Measurements from ENCODE around the gene RDH11. TPM values are rescaled to one million over a fixed set of nuclear protein-coding genes. Genes with fewer than 3 reads are reported as not detected.

The RDH11 gene
- total and polyA plus RNA-seq, 2 experiments from 2014 or later: 148 to 164 TPM

GRCh38 chr14:67727361-67727760, 31.8 kb upstream of the RDH11 start:
- peaks cover 7% of the 10 kb centered on the region for H3K4me1 ChIP-seq (ENCODE audit: insufficient read depth)

GRCh38 chr14:67725171-67725570, 29.6 kb upstream of the RDH11 start:
- Histone ChIP-seq H3K79me2 (no peaks in the 10 kb centered on the region), H2AFZ (no peak overlapping the region), H3K36me3 (replicated peaks; ENCODE audit: insufficient read depth, low read depth) (no peaks in the 10 kb centered on the region), H4K20me1 (ENCODE audit: insufficient read depth, poor library complexity, severe bottlenecking) (no peaks in the 10 kb centered on the region), H3K27ac (no peak overlapping the region), H3K27me3 (no peaks in the 10 kb centered on the region), H3K9me2 (replicated peaks; ENCODE audit: insufficient read depth) (no peaks in the 10 kb centered on the region), H3K4me3 (no peak overlapping the region), H3K4me2 (no peak overlapping the region), H3K9me3 (ENCODE audit: low read depth) (no peaks in the 10 kb centered on the region), H3K4me1 (ENCODE audit: insufficient read depth) (peaks cover 7% of the 10 kb centered on the region)
- no peak for DNase-seq (ENCODE audit: low spot score)
- 85% methylated on average over 5 of the region's 5 CpGs for WGBS (ENCODE audit: low lambda C conversion rate, missing lambda C conversion rate)
- TF ChIP-seq EZH2 (IDR thresholded peaks at IDR 0.05; ENCODE audit: borderline replicate concordance) (no peak), EZH2phosphoT487 (IDR thresholded peaks at IDR 0.05; ENCODE audit: low read depth, severe bottlenecking, unreplicated experiment) (no peak), CTCF (IDR thresholded peaks at IDR 0.05; ENCODE audit: poor library complexity) (no peak)

More at GRCh38 chr14:67727361-67727760, 31.8 kb upstream of the RDH11 start:
- TF ChIP-seq CTCF (IDR thresholded peaks at IDR 0.05; ENCODE audit: poor library complexity) (no peak), EZH2phosphoT487 (IDR thresholded peaks at IDR 0.05; ENCODE audit: low read depth, severe bottlenecking, unreplicated experiment) (no peak), EZH2 (IDR thresholded peaks at IDR 0.05; ENCODE audit: borderline replicate concordance) (no peak)
- no peak overlapping the region for H3K4me2 ChIP-seq
- no peaks in the 10 kb centered on the region for H4K20me1 ChIP-seq (ENCODE audit: insufficient read depth, poor library complexity, severe bottlenecking)
- no peak overlapping the region for H2AFZ ChIP-seq
- 96% methylated on average over 7 of the region's 7 CpGs for WGBS (ENCODE audit: low lambda C conversion rate, missing lambda C conversion rate)
- DNase-seq (ENCODE audit: low spot score): no peak
- H3K4me3 ChIP-seq: no peak overlapping the region
- H3K27me3 ChIP-seq: no peaks in the 10 kb centered on the region
- H3K79me2 ChIP-seq: no peaks in the 10 kb centered on the region
- no peak overlapping the region for H3K27ac ChIP-seq
- H3K9me3 ChIP-seq (ENCODE audit: low read depth): no peaks in the 10 kb centered on the region
- H3K36me3 ChIP-seq (replicated peaks; ENCODE audit: insufficient read depth, low read depth): no peaks in the 10 kb centered on the region
- H3K9me2 ChIP-seq (replicated peaks; ENCODE audit: insufficient read depth): no peaks in the 10 kb centered on the region

- Histone ChIP-seq H3K27me3 (no peaks in the 10 kb centered on the region), H3K79me2 (no peaks in the 10 kb centered on the region), H3K4me3 (no peak overlapping the region), H4K20me1 (ENCODE audit: insufficient read depth, poor library complexity, severe bottlenecking) (no peaks in the 10 kb centered on the region), H3K9me3 (ENCODE audit: low read depth) (no peaks in the 10 kb centered on the region), H3K4me2 (no peak overlapping the region), H3K4me1 (ENCODE audit: insufficient read depth) (peaks cover 4% of the 10 kb centered on the region), H3K9me2 (replicated peaks; ENCODE audit: insufficient read depth) (no peaks in the 10 kb centered on the region), H3K36me3 (replicated peaks; ENCODE audit: insufficient read depth, low read depth) (no peaks in the 10 kb centered on the region), H2AFZ (no peak overlapping the region), H3K27ac (no peak overlapping the region)
- 61% methylated on average over 3 of the region's 3 CpGs for WGBS (ENCODE audit: low lambda C conversion rate, missing lambda C conversion rate)
- DNase-seq (ENCODE audit: low spot score): peak; percentile 34
- TF ChIP-seq CTCF (IDR thresholded peaks at IDR 0.05; ENCODE audit: poor library complexity): no peak
- no peak for TF ChIP-seq EZH2phosphoT487 (IDR thresholded peaks at IDR 0.05; ENCODE audit: low read depth, severe bottlenecking, unreplicated experiment)
- no peak for TF ChIP-seq EZH2 (IDR thresholded peaks at IDR 0.05; ENCODE audit: borderline replicate concordance)
Measured at GRCh38 chr14:67722293-67722692, 26.7 kb upstream of the RDH11 start.

- Histone ChIP-seq H3K4me3 (no peak overlapping the region), H3K4me1 (ENCODE audit: insufficient read depth) (peaks cover 4% of the 10 kb centered on the region), H3K36me3 (replicated peaks; ENCODE audit: insufficient read depth, low read depth) (no peaks in the 10 kb centered on the region), H3K9me3 (ENCODE audit: low read depth) (no peaks in the 10 kb centered on the region), H2AFZ (no peak overlapping the region), H3K27ac (no peak overlapping the region), H3K79me2 (no peaks in the 10 kb centered on the region), H3K9me2 (replicated peaks; ENCODE audit: insufficient read depth) (no peaks in the 10 kb centered on the region), H4K20me1 (ENCODE audit: insufficient read depth, poor library complexity, severe bottlenecking) (no peaks in the 10 kb centered on the region), H3K4me2 (no peak overlapping the region), H3K27me3 (no peaks in the 10 kb centered on the region)
- WGBS (ENCODE audit: low lambda C conversion rate, missing lambda C conversion rate): 75% methylated on average over 5 of the region's 5 CpGs
- no peak for TF ChIP-seq CTCF (IDR thresholded peaks at IDR 0.05; ENCODE audit: poor library complexity)
- TF ChIP-seq EZH2 (IDR thresholded peaks at IDR 0.05; ENCODE audit: borderline replicate concordance): no peak
- no peak for TF ChIP-seq EZH2phosphoT487 (IDR thresholded peaks at IDR 0.05; ENCODE audit: low read depth, severe bottlenecking, unreplicated experiment)
- no peak for DNase-seq (ENCODE audit: low spot score)
Measured at GRCh38 chr14:67721875-67722274, 26.3 kb upstream of the RDH11 start.
